ENCODE data around the gene OTOGL.
"Not testable (repeated sequence)": the region's sequence is repeated elsewhere in the genome, so short reads cannot be mapped to it uniquely, and the experiment has no call there.

The OTOGL gene

DNA sequence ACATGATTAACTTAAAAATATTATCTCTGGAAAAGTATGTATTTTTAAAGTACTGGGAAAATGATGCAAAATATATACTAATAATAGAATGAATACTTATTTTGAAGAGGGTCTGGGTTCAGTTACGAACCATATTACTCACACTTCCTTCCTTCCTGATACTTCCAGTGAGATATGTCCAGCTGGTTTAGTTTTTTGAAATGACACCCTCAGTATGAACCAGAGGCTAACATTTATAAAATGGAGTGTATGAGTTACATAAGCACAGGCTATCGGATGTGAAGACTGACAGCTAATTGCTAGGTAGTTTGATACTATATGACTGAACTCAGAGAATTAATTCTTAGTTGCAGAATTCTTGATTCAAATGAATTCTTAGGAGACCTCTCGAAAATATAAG is 122.9 kb downstream of the OTOGL start:
- DNase-seq (ENCODE audit: low spot score), result no peak

DNA sequence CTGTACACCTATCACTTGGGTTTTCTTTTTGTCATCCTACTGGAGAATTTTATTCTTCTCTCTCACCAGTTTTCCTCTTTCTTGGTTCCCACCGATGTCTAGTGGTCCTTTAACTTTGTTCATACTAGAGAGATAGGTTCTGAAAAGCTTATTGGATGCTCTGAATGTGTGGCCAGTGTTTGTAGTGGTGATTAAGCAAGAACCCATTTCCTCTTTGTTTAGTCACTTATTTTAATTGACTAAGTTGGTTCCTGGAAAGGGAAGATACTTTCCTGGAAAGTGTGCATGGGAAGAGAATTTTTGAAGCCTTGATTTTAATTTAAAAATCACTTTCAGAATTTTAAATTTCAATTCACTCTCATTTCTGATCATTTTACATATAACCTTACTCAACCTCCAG is 127.2 kb downstream of the OTOGL start:
- DNase-seq (ENCODE audit: low spot score), result no peak

DNA sequence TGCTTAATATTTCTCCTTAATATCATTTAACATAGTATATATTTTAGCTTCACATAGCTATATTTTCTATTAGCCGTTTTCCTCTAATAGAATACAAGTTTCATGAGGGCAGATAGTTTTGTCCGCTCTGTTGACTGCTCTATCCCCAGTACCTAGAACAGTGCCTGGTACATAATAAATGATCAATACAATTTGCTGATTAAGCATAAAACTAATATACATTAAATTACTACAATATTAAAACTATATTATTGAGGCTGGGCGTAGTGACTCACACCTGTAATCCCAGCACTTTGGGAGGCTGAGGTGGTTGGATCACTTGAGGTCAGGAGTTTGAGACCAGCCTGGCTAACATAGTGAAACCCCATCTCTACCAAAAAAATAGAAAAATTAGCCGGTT is 128.6 kb downstream of the OTOGL start:
- not testable (repeated sequence) for DNase-seq (ENCODE audit: low spot score)

DNA sequence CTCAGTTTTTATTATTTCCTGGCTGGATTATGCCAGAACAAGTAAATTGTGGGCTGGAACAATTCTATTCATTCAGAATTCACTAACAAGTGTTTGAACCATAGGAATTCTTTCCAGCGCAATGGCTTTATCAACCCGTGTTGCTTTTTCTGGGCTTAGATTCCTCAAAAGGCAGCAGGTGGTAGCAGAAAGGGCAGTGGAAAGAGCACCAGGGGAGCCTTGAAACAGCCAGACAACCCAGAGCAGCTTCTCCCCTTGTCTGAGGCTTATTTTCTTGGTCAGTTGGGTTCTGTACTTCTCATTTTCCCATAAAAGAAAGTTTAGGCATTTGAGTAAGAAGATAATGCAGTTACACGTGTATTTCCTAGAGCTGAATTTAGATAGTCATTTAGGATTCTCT is 130.7 kb downstream of the OTOGL start:
- no peak for DNase-seq (ENCODE audit: low spot score)

DNA sequence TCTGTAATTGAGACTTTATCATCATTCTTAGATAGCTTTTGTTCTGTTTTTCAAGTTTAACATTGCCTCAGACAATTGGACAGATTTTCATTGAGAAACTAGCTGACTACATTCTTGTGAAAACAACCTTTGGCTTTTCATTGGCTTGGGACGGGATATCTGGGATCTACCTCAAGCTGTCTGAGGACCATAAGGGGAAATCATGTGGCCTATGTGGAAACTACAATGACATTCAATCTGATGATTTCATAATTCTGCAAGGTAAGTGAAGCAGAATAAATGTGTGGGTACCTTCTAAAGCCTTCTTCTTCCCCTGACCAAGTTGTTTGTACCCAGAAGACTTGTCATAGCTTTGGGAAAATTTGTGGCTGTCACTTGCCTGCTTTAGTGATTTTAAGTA is 133.5 kb downstream of the OTOGL start:
- no peak for DNase-seq (ENCODE audit: low spot score)

DNA sequence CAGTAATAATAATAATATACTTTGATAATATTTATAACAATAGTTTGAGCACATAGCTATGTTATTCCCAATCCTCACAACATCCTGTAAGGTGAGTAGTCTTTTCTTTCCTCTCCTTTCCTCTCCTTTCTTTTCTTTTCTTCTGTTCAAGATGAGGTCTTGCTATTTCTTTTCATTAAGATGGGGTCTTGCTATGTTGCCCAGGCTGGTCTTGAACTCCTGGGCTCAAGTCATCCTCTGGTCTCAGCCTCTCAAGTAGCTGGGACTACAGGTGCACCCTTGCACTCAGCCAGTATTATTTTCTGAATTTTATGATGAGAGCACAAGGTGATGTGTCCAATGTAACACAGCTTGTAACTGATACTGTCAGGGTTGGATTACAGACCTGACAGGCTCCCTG is 134.6 kb downstream of the OTOGL start:
- no peak for DNase-seq (ENCODE audit: low spot score)

DNA sequence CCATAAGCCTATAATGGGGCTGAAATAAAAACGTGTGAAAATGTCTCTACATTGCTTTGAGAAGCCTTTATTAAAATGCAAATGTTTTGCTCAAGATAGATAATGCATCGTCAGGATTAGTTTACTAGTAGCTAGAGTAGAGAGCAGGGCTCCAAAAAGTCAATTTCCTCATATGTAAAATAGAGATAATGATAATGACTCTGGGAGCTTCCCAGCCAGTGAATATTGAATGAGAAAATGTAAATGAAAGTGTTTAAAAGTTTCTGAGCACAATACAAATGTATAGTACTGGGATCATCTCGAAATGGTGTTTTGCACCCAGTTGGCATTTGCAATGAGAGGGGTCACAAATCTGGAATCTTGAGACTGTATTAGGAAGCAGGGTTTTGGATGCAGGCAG is 135.3 kb downstream of the OTOGL start:
- no peak for DNase-seq (ENCODE audit: low spot score)

DNA sequence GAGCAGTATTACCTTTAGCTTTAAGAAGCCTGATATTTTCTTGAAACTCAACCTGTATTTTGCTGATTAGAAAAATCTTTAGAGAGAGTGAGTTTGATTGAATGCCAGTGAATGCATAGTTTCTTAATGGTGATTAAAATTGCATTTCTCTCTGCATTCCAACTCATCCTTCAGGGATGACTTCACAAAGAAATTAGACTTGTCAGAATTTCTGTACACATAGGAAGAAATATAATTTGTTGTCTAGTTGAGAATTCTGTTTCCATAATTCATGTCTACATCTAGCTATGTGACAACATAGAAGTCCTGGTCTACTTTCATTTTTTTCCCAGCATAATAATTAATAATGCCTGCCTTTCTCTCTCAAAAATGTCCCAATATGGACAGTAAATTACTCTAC is 136.6 kb downstream of the OTOGL start:
- DNase-seq (ENCODE audit: low spot score), result no peak

DNA sequence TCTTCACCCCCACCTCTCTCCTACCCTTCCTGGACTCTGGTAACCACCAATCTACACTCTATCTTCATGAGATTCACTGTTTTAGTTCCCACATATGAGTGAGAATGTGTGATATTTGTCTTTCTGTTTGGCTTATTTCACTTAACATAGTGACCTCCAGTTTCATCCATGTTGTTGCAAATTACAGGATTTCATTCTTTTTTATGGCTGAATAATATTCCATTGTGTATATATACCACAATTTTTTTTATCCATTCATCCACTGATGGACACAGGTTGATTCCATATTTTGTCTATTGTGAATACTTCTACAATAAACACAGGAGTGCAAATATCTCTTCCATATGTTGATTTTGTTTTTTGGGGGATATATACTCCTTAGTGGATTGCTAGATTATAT is 140.5 kb downstream of the OTOGL start:
- no peak for DNase-seq (ENCODE audit: low spot score)

DNA sequence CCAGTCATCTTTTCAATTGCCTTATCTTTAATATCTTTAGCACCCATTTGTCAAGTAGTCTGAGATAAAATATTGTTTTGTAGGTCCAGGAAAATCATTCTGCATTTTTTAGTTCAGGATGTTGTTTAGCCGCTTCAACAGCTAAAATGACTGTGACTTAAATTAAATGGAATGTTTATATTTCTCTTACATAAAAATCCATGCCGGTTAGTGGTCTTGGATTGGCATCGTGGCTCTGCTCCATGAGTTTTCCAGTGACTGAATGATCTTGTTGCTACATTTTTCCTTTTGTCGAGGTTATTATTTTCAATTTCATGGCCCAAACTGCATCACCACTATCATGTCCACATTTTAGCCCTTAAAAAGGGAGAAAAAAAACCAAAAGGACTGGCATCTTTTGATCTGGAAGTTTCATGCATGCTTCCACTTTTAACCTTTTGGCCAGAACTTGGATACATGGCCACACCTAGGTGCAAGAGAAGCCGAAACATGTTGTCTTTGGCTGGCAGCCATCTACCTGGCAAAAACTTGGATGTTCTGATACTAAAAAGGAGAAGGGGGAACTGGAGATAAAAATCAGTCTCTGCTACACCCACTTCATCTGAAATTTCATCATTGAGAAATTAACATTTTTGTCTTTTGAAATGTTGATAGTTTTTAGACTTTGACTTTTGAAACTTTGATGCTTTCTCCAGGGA is 142.4 kb downstream of the OTOGL start:
- no peak for DNase-seq (ENCODE audit: low spot score)

DNA sequence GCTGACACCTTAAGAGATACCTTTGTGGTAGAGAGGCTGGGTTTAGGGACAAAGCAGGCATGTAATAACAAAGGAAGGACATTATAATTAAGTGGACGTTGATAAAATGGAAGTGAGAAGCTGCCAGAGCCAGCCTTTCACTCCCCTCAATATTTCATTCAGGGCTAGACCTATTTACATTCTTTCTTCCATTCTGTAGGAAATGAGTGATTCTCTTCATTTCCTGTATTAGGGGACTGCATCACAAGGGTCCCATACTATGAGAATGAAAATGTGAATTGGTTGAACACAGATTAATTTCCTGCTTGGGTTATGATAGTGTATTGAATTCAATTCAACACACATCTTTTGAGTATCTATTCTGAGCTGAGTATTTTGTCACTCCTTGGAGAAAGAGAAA is 143.0 kb downstream of the OTOGL start:
- no peak for DNase-seq (ENCODE audit: low spot score)

DNA sequence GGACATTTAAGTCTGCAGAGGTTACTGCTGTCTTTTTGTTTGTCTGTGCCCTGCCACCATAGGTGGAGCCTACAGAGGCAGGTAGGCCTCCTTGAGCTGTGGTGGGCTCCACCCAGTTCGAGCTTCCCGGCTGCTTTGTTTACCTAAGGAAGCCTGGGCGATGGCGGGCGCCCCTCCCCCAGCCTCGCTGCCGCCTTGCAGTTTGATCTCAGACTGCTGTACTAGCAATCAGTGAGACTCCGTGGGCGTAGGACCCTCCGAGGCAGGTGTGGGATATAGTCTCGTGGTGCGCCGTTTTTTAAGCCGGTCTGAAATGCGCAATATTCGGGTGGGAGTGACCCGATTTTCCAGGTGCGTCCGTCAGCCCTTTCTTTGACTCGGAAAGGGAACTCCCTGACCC is 150.2 kb downstream of the OTOGL start:
- not testable (repeated sequence) for DNase-seq (ENCODE audit: low spot score)

DNA sequence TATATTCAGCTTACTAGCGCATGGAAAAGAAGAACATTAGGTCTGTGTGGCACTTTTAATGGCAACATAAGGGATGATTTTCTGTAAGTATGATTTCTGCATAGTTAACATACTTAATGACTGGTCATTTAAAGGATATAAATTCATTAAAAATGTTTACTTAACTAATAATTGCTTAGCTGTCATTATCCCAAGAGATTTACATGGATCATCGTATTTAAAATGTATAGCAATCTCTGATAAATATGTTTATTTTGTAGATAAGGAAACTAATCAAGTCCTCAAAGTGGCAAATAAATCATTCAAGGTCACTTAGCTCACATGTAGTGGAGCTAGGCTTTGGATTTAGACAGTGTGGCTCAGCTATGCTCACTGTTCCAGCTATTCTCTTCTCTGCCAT is 158.6 kb downstream of the OTOGL start:
- no peak for DNase-seq (ENCODE audit: low spot score)

DNA sequence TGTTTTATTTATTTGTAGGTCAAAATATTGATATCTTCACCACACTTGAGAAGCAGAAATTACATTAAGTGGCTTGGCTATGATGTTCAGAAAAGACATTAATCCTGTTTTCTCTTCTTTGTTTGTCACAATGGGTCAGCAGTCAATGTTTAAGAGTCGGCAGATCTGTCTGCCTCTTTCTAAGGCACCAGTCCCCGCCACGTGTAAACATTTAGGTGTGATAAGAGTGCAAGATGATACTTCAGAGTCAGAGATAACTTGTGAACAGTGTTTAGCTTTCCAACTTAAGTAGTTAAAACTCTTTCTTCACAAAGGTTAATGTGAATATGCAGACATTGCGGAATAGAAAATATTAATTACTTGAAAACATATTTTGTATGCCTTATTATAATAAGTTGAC is 160.9 kb downstream of the OTOGL start:
- DNase-seq (ENCODE audit: low spot score), result no peak

DNA sequence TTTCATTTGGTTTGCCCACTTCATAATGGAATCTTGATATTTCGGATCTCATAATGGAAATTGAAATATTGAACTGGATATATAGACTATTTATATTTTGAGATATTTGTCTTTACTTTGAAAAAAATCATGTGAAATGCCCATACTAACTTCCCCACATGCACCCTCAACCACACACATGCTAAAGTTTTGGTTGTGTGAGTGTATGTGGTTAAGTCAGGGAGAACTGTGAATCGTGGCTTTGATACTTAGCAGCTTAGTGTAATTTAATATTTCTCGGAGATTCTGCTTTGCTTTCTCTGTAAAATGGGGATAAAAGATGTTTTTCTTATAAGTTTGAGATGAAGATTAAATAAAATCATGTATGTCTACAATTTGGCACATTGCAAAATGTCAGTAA is 162.1 kb downstream of the OTOGL start:
- DNase-seq (ENCODE audit: low spot score), result no peak

DNA sequence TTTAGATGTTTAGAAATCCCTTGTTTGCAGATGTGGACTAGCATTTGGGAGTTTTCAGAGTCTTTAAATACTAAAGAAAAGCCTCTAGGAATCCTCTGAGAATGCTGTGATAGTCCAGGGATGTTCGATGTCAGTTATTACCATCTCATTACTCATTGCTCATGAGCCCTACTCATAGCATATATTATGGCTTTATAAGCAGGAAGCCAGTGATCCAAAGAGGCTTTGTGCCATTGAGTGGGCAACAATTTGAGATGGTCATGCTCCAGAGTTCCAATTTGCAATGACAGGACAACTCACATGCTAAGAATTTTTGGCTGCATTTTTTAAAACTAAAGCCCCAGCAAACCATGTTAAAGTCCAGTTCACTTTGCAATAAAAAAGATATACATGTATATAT is 163.0 kb downstream of the OTOGL start:
- DNase-seq (ENCODE audit: low spot score), result no peak

DNA sequence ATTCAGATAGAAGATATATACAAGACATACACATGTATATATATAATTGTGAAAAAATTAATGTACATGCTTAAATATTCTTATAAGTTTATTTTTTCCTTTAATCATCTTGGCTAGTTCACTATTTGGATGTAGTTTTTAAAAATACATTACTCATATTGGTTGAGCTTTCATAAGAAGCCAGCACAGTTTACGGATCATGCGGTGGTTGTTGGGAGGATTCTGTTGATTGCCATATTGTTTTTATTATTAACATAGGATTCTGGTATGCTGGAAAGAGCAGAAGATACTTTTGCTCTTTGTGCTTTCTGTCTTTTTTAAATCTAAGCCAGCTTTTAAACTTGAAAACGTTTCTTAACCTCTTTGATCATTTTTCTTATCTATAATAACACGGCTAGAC is 163.4 kb downstream of the OTOGL start:
- no peak for DNase-seq (ENCODE audit: low spot score)

DNA sequence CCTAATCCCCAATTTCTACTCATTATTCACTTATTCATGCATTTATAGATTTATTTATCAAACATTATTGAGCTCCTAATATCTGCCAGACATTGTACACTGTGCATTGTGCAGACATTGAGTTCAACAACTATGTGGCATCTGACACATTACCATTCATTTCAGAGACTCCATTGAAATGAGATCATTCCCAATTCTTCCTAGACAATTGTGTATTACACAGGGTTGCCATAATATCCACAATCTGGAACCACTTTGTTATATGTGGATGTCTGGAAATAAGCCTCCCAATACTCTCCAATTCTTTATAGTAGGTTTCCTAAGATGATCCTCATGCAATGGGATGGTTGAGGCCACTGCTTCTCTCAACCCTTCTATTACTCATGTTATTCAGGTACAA is 165.0 kb downstream of the OTOGL start:
- DNase-seq (ENCODE audit: low spot score), result no peak

DNA sequence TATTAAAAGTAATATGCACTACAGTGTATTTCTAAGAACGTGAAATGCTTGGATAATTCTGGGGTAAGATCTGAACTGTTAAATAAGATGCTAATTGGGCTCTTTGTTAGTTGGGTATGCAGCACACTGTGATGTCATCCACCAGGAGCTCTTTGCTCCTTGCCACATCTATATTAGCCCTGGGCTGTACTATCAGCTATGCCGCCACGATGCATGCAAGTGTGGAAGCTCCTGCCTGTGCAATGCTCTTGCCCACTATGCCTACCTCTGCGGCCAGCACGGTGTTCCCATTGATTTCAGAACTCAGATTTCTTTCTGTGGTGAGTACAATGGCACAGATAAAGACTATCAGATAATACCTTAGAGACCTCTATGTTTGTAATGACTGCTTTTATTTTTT is 165.6 kb downstream of the OTOGL start:
- no peak for DNase-seq (ENCODE audit: low spot score)

DNA sequence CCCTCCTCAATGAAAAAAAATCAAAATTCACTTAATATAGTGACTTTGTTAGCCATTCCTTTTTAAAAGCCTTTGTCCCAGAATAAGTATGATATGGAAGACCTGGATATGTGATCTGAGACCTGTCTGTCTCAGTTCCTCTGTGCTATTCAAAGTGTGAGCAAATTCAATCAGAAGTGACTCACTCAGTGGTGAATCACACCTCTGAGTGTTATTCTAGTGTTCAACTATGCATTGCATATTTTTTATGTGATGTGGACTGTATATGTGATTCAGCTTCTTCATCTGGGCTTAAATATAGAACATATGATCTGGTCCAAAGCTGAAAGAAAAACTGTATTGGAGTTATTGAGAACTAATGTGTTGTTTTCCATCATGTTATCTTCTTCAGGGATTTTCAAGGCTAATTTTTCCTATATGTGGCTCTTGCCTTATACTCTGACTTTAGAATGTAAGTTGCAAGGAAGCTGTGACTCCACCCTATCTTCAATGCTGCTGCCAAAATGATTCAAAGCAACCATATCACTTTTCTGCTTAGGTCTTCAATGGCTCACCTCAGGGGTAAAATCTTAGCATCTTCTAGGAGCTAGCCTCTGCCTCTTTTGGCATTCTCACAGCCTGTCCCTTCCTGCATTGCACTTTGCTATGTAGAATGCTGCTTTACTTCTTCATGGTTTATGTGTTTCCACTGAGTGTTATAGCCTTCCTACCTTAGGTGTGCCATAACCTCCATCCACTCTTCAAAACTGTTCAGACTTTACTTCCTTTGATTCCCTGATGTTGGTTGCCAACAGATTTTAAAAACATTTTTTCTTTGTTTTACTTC is 169.8 kb downstream of the OTOGL start:
- DNase-seq (ENCODE audit: low spot score), result no peak

DNA sequence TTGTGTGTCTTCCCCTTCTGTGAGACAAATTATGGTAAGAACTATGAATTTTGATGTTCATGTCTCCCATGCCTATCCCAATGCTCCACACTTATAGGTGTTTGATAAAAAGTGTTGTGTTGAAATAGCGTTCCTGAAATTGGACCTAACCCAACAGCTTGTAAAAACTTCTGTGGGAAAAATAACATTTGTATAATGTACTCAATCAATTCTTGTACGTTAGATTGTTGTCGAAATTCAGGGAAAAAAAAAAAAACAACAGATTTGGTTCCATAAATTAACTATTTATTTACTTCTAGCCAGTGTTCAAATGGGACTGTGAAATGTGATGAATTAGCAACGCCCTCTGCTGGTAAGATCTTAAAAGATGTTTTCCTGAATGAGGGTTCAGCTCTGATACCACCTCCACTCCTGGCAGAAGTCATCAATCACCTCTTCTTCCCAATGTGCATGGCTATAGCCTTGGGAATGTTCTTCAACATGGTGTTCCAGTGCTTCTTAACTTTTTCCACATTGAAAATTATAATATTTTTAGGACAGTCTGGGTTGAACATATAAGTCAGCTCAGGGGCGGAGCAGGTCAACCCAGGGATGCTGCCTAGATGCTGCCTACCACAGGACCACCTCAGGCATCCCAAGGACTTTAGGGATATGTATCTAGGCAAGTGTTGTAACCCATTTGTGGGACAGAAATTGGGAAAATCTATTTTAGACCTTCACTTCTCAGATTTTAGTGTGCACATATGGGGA is 170.6 kb downstream of the OTOGL start:
- DNase-seq (ENCODE audit: low spot score), result peak; percentile 58

DNA sequence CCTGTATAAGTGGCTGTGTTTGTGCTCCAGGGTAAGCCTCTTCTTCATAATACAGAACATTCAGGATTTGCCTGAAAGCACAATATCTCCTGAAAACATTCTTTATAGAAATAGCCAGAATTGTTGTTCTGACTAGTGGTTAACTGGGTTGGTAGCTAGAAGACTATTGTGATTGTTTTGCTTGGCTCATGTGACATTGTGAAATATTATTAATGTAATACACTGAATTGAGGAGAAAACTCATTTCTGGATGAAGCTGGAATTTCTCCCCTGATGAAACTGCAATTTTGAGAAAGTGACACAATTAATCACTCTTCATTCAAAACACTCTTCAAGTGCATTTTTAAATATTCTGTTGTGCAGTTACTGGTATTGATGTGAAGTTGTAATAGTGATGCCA is 172.4 kb downstream of the OTOGL start:
- no peak for DNase-seq (ENCODE audit: low spot score)

DNA sequence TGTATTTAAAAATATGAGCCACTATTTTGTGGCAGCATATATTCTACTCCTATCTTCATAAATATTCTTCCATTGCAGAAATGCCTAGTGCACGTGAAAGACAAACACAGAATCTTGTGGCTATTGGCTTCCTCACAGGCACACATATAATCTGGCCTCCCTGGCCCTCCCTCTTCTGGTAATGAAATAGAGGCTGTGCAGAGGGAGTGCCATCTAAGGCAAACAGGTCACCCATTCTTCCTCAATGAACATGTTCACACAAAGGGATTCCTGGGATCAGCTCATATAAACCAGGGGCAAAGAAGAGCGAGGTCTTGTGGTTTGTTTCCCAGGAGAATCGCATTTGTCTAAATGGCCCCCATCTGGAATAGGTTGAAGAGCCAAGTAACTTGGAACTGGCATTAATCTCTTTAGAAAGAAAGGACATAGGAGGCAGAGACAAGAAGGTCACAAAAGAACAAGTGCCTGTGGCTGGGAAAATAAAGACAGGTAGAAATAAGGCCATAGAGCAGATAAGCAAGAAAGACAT is 173.1 kb downstream of the OTOGL start:
- no peak for DNase-seq (ENCODE audit: low spot score)

Measured in Ammon's horn (tissue), 1 donor.